ENCODE measurements around the gene PFAS.

DNA sequence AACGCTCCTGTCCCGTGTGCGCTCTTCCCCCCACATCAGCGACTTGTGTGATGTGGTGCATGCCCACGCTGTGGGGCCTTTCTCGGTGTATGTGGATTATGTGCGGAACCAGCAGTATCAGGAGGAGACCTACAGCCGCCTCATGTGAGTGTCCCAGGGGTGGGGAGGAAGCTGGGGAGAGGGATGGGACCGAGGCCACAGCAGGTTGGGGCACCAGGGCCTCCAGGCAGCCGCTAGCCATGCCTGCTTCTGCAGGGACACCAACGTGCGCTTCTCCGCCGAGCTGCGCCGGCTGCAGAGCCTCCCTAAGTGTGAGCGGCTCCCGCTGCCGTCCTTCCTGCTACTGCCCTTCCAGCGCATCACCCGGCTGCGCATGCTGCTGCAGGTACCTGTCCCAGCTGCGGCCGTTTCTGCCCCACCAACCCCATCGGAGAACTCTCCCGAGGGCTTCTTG lies 66.7 kb downstream of the PFAS start:
- no peak for TF ChIP-seq CTCF (IDR thresholded peaks at IDR 0.05)
- no peak for TF ChIP-seq ZFX (IDR thresholded peaks at IDR 0.05; ENCODE audit: borderline replicate concordance)

Data from 22Rv1 (cell line).